ELF-1 (cell line): ENCODE data around the gene FAM227A.

Experiments
- DNase-seq: peaks from one replicate; pipeline ENCODE4 v3.0.0-alpha.2; 2016; ENCODE audit warnings: low read depth, low spot score

FAM227A gene

GRCh38 chr22:38540701-38541100 is 115.5 kb downstream of the FAM227A start:
- no peak for DNase-seq

GRCh38 chr22:38531251-38531938 is 124.8 kb downstream of the FAM227A start:
- no peak for DNase-seq
